ENCODE measurements around the gene KITLG.

- TF ChIP-seq, protein P1, sequence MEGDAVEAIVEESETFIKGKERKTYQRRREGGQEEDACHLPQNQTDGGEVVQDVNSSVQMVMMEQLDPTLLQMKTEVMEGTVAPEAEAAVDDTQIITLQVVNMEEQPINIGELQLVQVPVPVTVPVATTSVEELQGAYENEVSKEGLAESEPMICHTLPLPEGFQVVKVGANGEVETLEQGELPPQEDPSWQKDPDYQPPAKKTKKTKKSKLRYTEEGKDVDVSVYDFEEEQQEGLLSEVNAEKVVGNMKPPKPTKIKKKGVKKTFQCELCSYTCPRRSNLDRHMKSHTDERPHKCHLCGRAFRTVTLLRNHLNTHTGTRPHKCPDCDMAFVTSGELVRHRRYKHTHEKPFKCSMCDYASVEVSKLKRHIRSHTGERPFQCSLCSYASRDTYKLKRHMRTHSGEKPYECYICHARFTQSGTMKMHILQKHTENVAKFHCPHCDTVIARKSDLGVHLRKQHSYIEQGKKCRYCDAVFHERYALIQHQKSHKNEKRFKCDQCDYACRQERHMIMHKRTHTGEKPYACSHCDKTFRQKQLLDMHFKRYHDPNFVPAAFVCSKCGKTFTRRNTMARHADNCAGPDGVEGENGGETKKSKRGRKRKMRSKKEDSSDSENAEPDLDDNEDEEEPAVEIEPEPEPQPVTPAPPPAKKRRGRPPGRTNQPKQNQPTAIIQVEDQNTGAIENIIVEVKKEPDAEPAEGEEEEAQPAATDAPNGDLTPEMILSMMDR (IDR thresholded peaks at IDR 0.05): no peak
- TF ChIP-seq POLR2A (IDR thresholded peaks at IDR 0.05): no peak
Observed at GRCh38 chr12:88597365-88597764, 17.1 kb upstream of the KITLG start.

All from testis (tissue), 2 donors.